Measurements from ENCODE around the gene KIAA1191.

The KIAA1191 gene, protein sequence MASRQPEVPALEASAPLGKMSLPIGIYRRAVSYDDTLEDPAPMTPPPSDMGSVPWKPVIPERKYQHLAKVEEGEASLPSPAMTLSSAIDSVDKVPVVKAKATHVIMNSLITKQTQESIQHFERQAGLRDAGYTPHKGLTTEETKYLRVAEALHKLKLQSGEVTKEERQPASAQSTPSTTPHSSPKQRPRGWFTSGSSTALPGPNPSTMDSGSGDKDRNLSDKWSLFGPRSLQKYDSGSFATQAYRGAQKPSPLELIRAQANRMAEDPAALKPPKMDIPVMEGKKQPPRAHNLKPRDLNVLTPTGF

DNA sequence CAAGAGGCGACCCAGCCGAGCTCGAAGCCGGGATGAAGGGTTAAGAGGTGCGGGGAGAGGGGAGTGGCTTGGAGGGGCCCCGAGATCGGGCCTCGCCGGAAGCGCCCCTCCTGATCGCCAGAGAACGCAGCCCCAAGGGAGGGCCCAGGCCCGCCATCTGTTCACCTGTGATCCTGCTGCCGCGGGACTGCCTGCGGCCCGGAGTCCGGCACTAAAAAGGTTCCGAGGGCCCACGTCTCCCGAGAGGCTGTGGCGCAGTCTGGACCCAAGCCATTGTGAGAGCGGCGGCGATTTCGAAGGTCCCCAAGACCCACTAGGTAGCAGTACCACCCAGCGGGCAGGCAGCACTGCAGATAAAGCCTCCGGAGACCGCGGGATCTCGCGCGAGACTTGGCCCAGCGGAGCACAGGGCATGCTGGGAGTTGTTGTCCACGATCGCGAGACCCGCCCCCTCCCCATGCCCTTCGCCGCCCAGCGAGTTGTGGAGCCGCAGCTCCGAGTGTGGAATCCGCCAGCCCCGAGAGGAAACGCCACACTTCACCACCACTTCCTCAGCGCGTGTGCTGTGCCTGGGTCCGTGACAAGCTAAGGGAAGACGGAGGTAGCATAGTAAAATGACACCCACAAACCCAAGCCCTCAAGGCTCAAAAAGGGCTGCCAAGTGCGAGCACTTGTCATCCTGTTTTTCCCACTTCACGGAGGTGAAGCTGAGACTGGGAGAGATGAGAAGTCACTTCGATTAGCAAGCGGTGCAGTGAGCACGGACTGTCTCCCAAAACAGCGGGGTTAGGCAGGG, at the start of gene KIAA1191:
Gene KIAA1191 (minus strand): TSS at position 328 of the 796 bp plus-strand sequence. CDS start 2,256 bp downstream, outside the sequence.
- TF ChIP-seq, protein P1, sequence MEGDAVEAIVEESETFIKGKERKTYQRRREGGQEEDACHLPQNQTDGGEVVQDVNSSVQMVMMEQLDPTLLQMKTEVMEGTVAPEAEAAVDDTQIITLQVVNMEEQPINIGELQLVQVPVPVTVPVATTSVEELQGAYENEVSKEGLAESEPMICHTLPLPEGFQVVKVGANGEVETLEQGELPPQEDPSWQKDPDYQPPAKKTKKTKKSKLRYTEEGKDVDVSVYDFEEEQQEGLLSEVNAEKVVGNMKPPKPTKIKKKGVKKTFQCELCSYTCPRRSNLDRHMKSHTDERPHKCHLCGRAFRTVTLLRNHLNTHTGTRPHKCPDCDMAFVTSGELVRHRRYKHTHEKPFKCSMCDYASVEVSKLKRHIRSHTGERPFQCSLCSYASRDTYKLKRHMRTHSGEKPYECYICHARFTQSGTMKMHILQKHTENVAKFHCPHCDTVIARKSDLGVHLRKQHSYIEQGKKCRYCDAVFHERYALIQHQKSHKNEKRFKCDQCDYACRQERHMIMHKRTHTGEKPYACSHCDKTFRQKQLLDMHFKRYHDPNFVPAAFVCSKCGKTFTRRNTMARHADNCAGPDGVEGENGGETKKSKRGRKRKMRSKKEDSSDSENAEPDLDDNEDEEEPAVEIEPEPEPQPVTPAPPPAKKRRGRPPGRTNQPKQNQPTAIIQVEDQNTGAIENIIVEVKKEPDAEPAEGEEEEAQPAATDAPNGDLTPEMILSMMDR (IDR thresholded peaks at IDR 0.05), result peak; percentile 32; the same call in 1 of the 2 replicates

DNA sequence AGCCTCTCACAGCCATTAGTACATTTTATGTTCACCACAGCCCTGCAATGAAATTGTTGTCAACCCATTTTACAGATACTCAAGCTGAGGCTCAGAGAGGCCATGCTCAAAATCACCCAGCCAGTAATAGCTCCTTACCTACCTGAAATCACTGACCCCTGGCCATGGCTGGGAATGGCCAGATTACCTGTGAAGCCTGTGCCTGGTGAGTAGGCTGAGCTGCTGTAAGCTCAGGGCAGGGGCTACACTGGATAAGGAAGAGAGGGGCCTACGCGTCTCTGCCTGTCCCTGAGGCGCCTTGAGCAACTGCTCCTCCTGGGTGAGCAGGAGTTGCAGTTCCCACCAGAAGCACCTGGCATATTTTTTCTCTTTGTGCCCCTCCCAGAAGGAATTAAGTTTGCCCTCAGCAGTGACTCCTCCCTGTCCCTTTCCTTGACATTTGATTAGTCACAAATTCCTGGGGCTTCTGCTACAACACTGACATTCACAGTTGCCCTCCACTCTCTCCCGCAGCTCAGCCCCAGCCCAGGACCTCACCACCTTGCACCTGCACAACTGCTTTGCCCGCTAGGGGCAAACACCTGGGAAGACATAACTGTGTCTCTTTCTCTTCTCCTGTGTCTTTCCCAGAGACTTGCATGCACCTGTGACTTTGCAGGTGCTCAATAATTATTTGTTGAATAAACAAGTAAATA, 49.1 kb upstream of the KIAA1191 start:
- TF ChIP-seq, protein P1 (IDR thresholded peaks at IDR 0.05), result no peak

DNA sequence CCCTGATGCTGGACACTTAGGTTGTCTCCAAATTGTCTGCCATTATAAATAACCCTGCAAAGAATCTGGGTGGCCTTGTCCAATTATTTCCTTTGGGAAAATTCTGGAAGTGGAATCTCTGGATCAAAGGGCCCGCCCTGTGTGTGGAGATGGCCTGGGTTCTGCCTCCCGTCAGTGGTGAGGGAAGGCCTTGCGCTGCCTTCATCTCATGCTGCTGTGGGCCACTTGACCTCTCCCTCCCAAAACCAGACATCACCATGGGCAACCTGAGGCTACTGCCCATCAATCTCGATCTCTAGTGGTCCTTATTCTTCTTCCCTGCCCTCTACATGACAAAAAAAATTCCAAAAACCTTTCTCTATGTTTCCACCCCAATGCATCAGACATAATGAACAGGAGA, 48.2 kb upstream of the KIAA1191 start:
- TF ChIP-seq, protein P1 (IDR thresholded peaks at IDR 0.05), result no peak

DNA sequence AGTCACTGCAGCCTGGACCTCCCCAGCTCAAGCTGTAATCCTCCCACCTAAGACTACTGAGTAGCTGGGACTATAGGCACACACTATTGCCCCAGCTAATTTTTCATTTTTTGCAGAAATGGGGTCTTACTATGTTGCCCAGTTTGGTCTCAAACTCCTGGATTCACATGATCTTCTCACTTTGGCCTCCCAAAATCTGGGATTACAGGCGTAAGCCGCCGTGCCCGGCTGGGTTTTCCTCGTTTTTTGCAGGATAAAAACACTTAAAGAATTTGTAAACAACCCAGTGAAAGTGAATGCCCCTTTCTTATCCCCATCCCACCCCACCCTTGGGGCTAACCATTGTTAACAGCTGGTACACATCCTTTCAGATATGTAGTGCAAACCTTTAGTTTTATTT, 47.0 kb upstream of the KIAA1191 start:
- TF ChIP-seq, protein P1 (IDR thresholded peaks at IDR 0.05), result no peak

DNA sequence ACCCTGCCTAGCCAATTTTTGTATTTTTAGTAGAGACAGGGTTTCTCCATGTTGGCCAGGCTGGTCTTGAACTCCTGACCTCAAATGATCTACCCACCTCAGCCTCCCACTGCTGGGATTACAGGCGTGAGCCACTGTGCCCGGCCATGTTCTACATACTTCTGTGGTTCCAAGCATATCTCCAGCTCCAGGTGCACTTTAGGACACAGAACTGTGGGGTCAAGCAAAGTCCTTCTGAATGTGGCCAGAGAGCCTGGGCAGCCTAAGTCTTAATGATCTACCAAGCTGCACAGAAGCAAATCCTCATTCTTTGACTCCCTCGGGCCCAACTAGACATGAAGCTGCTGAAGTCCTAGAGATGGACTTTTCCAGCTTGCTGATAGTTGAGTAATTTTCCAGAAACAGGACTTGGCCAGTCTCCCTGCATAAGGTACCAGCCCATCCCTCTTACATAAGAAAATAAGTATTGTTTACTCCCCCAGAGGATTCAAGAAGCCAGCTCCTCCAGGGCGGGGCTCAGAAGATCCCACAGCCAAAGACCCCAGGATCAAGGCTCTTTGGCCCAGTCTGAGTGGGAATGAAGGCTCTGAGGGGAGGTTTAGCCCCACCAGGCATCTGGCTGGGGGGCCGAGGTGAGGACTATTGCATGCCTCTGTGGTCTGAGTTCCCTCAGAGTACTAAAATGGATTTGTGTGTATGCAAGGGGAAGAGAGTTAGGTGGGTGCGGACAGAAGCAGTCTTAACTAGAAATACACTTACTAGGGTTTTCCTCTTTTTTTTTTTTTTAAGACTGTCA, 46.1 kb upstream of the KIAA1191 start:
- TF ChIP-seq, protein P1 (IDR thresholded peaks at IDR 0.05), result no peak

DNA sequence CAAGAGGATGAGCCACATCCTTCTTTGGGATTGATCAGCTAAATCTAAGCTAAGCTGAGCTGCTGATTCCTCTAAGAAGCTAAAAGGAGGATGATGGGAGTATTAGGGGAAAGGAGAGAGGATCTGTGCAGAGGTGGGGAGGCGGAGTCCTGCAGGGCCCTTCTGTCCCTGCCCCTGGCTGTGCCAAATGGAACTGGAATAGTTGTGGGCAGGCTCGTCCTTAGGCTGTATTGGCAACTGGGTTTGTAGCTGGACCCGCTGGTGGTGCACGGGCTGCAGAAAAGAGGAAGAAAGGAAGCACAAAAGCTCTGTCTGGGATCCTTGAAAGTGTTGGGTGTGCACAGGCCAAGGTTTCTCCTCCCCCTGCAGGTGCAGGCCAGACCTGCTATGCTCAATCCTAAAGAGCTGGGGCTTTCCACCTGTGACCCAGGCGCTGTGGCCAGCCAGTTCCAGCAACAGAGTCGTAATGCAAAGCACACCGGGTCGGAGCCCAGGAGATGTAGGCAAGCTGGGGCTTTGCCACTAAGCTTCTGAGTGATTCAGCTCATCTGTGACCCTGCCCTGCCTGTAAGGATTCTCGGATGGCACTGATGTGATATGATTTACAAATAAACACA, 45.0 kb upstream of the KIAA1191 start:
- TF ChIP-seq, protein P1 (IDR thresholded peaks at IDR 0.05), result no peak

All from LNCAP (cell line).